Thyroid gland (tissue), 4 donors: ENCODE data around the gene HYAL4.

Source experiments
- CTCF ChIP-seq, 6 experiments: fragments of 200-600 bp in 3 of 6; fragments of 450-650 bp in 3 of 6; sonication (generic) in 3 of 6; IDR thresholded peaks; one replicate each; pipeline ENCODE4 v1.5.1; 2016 to 2019; ENCODE audit warnings: antibody characterized with exemption in 6 of 6, mild to moderate bottlenecking in 2 of 6, inconsistent platforms in 1 of 6, moderate library complexity in 1 of 6
- POLR2A ChIP-seq, 2 donors: fragments of 450-650 bp; IDR thresholded peaks; one replicate each; pipeline ENCODE4 v1.6.1; 2017; ENCODE audit warnings: antibody characterized with exemption in 2 of 2, mild to moderate bottlenecking in 2 of 2, moderate library complexity in 1 of 2

GRCh38 chr7:123879628-123880027, 34.7 kb downstream of the HYAL4 start:
- TF ChIP-seq CTCF (IDR thresholded peaks at IDR 0.05) (no peak), POLR2A (IDR thresholded peaks at IDR 0.05) (no peak)
